Epithelial cell of proximal tubule (primary cell): Measurements from ENCODE around the gene FAM120A. TPM values are rescaled to one million over a fixed set of nuclear protein-coding genes. Genes with fewer than 3 reads are reported as not detected.

Experiments used
- DNase-seq: peaks from one replicate; pipeline ENCODE4 v3.0.0-alpha.2; 2011; ENCODE audit warnings: low read depth
- H3K4me3 ChIP-seq: 2 replicates; pipeline ENCODE4 v1.5.1; 2011; ENCODE audit warnings: low read depth, mild to moderate bottlenecking, low read length
- CTCF ChIP-seq: conservative IDR thresholded peaks from 2 replicates; pipeline ENCODE4 v1.5.1; 2012; ENCODE audit warnings: low read depth, mild to moderate bottlenecking, low read length
- total RNA-seq: library from RNA; depleted of rRNA; stranded (reverse); fragments of >200 nt; gene quantifications from 2 replicates; pipeline ENCODE4 v1.2.3, GENCODE V29; 2015

FAM120A gene
- total RNA-seq, 1 donor from 2014 or later, result 71.0 TPM

DNA sequence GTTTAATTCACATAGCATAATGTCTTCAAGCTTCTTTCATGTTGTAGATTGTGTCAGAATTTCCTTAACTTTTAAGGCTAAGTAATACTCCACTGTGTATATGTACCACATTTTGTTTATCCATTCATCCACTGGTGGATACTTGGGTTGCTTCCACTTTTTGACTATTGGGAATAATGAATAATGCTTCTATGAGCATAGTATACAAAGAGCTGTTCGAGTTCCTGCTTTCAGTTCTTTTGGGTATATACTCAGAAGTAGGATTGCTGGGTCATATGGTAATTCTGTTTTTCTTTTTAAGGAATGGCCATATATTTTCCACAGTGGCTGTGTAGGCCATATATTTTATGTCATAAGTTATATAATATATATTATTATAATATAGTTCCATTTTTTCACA is 5.5 kb downstream of the FAM120A start:
- no peak for DNase-seq
- TF ChIP-seq CTCF, result no peak
- no peak overlapping the region for H3K4me3 ChIP-seq

DNA sequence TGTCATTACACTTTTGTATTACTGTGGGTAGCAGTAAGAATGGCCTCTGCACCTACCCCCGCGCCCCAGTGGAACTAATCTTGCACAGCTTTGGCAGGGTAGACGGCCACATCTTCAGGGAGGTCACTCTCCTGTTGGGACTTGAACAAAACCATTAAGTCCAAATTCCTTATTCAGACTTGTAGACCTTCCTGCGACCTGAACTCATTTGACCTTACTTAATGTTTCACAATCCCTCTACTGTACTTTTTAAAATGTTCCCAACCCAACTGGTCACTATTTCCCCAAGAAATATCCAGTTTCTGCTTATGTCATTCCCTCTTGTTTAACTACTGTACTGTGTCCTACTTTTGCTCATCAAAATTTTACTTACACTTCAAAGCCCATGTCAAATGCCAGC is 7.2 kb downstream of the FAM120A start:
- no peak for TF ChIP-seq CTCF
- no peak overlapping the region for H3K4me3 ChIP-seq
- no peak for DNase-seq

- no peak overlapping the region for H3K4me3 ChIP-seq
- no peak for TF ChIP-seq CTCF
- no peak for DNase-seq
Observed at GRCh38 chr9:93459432-93459847, 8.0 kb downstream of the FAM120A start.

DNA sequence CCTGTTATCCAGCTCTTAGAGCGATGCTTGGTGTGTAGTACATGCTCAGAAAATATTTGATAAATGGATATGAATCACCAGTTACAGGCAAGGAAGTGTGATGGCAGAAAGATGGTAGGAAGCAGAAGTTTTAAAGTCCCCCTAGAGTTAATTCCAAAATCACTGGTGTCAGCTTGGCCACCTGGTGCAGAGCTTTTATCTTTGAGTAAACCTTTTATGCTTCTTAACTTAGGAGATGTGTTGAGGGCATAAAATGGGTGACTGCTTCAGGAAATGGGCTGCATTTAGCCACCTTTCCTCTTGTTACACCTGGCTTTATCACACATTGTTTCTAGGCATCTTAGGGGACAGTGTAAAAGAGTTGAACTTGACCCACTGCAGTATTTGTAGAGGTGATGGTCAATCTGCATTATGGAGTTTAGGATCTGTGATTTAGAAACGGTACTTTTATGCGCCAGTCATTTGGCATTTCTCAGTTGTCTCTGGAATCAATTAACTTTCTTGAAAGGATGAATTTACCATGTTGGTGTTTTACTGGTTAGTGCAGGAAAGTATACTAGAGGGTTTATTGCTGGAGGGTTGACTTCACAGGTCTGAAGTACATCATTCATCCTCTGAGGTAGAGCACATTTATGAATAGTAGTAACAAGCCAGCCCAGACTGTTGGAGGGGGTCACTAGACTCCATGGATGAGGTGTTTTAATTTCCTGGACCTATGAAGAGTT is 9.4 kb downstream of the FAM120A start:
- H3K4me3 ChIP-seq, result no peak overlapping the region
- DNase-seq, result no peak
- TF ChIP-seq CTCF, result no peak

GRCh38 chr9:93461414-93461743 is 9.9 kb downstream of the FAM120A start:
- H3K4me3 ChIP-seq, result no peak overlapping the region
- DNase-seq, result no peak
- TF ChIP-seq CTCF, result no peak

GRCh38 chr9:93461821-93462220 is 10.3 kb downstream of the FAM120A start:
- no peak overlapping the region for H3K4me3 ChIP-seq
- TF ChIP-seq CTCF, result no peak
- DNase-seq, result no peak

GRCh38 chr9:93463638-93464248 is 12.3 kb downstream of the FAM120A start:
- no peak for DNase-seq
- no peak for TF ChIP-seq CTCF
- H3K4me3 ChIP-seq, result no peak overlapping the region
